Umbilical cord (tissue), 2 donors: ENCODE measurements around the gene ARHGAP26. TPM values are rescaled to one million over a fixed set of nuclear protein-coding genes. Genes with fewer than 3 reads are reported as not detected.
"Not testable (repeated sequence)": the region's sequence is repeated elsewhere in the genome, so short reads cannot be mapped to it uniquely, and the experiment has no call there.

Source experiments
- DNase-seq: peaks from one replicate; pipeline ENCODE4 v3.0.0-alpha.2; 2015; ENCODE audit warnings: low spot score
- total RNA-seq: library from RNA; depleted of rRNA; stranded (reverse); fragments of >200 nt; gene quantifications from one replicate; pipeline ENCODE4 v1.2.3, GENCODE V29; 2014; ENCODE audit warnings: low replicate concordance; ENCODE audit not compliant: insufficient read depth

The ARHGAP26 gene
- total RNA-seq, 1 donor from 2014 or later = 17.3 TPM

DNA sequence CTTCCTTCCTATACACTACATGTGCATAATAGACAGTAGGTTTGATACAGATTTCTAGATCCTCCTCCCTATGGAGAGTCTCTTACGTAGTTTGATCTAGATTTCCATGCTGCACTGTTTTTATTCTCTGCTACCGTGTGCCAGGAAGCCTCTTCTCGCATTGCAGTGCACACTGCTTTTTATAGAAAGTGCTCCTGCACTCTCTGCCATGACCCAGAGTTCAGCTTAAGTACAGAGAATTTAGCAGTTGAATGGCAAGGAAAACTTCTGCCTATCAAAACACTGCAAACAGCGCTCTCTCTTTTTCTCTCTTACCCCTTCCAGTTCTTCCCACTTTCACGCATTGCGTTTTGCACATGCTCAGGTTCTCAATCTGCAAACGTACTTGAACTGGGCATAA lies 187.4 kb downstream of the ARHGAP26 start:
- DNase-seq = peak; percentile 53

DNA sequence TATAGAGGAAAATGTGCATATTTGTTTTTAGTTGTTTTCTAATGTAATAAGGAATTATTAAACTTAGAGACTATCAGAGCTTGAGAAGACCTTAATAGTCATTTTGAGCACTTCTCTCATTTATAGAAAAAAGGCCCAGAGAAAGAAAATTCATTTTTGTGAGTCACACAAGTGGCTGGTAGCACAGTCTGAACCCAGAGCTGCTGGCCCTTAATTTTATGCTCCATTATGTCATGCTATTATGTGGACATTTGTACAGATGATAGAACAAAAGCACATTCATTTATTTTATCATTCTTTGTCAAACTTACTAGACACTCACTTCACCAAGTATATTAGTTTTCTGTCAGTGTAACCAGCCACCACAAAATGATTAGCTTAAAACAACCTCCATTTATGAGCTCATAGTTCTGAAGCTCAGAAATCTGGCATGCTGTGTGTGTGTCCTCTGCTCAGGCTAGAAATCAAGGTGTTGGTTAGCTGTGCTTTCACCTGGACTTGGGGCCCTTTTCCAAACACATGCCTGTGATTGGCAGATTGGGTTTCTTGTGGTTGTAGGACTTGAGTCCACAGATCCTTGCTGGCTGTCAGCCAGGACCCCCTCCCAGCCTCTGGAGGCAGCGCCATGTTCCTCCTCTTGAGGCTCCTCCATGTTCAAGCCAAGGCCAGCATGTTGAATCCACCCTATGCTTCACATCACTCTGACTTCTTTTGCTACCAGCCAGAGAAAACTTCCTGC lies 188.9 kb downstream of the ARHGAP26 start:
- DNase-seq = no peak

DNA sequence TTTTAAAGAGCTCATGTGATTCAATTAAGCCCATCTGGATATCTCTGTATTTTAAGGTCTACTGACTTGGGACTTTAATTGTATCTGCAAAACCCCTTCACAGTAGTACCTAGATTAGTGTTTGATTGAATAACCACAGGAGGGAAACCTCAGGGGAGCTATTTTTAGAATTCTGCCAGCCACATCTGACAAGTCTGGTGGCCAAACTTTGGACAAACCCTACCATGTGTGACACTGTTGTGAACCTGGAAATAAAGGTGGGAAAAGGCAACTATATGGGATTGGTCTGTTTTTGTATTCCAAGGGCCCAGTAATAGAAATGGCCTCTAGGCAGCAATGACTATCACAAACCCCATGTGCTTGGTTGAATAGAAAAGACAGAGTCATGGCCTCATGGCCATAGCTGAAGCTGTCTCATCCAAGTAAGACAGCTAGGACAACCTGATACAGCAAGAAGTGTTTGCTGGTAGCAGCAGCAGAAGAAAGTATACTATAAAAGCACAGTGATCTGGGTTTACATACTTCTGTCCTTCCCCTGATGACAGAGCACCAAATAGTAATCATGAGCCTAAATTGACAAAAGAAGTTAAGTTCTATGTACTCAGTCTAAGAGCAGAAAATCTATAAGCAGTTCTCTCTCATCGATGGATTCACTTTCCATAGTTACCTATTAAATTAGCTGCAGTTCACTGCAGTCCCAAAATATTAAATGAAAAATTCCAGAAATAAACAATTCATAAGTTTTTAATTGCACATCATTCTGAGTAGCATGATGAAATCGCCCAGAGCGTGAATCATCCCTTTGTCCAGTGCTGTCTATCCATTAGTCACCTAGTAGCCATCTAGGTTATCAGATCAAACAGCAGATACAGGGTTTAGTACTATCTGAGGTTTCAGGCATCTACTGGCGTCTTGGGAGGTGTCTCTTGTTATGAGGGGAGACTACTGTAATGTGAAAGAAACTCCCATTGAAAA lies 189.8 kb downstream of the ARHGAP26 start:
- DNase-seq = no peak

DNA sequence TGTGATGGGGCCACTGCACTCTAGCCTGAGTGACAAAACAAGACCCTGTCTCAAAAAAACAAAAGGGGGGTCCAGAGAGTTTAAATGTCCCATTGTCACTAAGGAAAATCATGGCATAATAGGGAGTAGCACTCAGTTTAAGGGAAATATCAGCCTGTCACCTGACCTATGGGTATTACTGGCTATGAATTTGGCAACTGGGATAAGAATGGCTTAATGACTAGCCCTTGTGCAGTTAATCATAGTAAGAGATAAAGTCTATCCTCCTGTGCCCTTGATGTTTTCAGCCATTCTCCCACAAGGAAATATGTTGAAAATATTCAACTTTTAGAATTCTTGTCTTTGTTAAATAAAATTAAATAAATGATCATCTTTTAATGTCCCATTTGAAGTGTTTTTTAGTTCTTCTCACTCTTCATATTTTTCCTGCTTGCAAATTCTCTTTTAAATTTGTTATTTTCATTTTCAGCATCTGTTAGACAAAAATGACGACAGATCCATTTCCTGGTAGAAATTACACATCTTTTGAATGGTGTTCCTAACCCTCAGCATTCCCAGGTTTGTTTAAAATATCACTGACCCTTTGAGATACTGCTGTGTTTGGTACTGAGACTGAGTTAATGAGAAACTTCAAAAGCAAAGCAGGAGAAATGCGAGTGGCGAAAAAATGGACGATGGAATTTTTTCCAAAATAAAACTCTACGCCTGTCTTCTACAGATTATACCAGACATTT lies 191.4 kb downstream of the ARHGAP26 start:
- no peak for DNase-seq

DNA sequence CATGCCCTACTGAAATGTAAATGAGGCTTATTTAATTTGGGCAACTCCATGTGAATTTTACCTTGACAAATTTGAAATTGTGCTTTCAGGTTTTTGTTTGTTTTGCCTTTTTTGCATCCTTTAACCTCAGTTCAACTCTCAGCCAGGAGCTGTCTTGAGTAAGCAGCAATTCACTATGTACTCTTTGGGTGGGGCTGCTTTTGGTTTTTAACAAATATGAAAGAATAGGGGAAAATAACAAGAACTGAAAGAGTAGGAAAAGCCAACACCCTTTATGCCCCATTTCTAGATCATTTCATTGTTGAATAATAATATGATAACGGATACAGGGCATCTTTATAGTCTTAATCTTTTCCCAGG lies 192.0 kb downstream of the ARHGAP26 start:
- no peak for DNase-seq

DNA sequence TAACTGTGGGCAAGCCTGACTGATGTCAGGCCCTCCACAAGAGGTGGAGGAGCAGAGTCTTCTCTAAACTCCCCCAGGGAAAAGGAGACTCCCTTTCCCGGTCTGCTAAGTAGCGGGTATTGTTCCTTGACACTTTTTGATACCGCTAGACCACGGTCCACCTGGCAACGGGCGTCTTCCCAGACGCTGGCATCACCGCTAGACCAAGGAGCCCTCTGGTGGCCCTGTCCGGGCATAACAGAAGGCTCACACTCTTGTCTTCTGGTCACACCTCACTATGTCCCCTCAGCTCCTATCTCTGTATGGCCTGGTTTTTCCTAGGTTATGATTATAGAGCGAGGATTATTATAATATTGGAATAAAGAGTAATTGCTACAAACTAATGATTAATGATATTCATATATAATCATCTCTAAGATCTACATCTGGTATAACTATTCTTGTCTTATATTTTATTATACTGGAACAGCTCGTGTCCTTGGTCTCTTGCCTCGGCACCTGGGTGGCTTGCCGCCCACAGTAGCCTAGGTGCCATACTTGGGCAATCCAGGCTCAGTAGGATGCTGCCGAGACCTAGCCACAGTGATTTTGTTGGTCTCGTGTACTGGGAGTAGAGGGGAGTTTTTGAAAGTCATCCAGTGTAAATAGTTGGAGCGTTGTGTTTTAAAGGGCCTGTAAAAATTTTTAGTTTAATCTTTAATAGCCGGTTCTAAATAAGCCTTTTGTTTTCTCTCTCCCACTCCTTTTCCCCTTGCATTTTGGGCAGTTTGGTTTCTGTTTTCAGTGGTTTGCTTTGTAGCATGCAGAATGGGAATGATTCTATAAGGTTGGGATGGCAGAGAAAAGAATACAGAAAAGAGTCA lies 195.3 kb downstream of the ARHGAP26 start:
- not testable (repeated sequence) for DNase-seq

DNA sequence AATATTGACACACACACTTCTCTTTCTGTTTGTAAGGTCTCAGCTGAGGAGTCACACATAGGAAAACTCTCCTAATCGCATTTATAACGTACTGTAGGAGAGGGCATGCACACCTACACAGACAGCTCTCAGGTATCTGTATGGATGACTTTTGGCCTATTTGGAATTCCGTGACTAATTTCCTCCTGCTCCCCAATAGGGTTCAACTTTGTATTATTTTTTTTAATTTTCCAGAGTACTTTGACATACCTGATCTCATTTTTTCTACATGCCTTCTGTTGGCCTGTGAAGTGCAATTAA lies 195.9 kb downstream of the ARHGAP26 start:
- DNase-seq = no peak

DNA sequence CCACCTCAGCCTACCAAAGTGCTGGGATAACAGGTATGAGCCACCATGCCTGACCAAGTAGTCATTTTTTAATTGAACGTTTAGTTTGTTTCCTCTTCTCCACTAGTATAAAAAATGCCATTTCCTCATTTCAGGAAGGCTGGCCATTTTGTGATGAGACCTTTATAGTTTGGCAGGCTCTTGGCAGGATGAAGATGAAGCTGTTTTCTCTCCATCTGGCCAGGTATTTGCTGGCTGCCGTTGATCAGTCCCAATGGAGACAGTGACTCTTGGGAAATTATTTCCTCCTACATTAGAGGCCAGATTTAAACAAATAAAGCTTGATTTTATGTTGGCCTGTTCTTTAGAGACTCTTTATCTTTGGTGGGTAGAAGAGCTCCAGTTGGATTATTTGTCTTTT lies 199.0 kb downstream of the ARHGAP26 start:
- no peak for DNase-seq

DNA sequence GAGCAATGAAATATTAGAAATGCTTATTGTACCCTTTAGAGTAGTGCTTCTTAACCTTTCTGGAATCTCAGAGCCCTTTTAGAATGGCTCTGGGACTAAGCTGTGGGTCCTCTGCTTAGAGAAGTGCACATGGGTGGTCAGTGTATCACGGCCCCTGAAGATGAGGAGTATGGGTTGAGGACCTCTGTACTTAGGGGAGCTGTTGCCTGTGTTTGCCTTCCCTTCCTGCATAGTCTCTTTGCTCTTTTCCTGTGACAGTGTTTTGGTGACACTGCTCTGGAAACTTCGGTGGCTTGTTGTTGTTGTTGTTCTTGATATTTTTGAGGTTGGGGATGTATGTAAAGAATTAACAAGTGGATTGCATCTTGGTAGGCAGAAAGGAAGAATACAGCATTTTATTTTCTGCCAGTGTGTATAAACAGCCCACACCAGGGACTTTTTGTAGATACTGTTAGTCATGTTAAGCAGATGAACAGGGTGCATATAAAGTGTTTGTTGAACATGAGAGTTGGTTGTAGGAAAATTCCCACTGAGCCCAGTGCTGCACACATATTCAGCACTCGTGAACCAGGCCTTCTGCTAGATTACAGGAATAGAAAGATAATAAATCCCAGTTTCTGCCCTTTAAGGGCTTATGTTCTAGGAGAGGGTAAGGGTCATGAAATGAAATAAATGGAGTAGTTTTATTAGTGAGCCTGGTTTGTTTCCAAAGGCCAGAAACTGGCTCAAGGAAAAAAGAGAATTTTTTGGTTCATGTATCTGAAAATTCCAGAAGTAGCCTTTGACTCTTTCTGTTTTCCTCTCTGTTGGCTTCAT lies 199.7 kb downstream of the ARHGAP26 start:
- DNase-seq = peak; percentile 7

DNA sequence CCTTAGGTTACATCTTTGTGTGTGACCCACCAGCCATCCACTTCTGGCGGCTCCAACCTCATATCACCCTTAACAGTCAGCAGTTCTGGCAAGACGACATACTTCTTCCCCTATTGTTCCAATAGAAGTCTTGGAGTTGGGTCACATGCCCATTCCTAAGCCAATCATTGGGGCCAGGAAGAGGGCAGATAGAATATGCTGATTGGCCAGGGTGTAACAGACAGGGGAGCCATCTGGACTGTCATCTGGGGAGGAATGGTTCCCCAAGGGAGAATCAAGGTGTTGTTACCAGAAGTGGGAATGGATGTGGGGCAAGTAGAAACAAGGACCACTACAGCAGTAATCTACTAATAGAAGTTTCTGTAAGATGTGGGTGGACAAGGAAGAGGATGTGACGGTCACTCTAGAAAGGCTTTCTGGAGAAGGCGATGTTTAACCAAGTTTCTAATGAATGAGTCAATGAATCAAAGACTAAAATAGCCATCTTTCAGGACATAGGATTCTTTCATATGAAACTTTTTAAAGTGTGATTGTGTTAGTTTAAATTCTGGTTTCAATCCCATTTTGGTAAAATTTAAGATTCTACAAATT lies 200.4 kb downstream of the ARHGAP26 start:
- DNase-seq = no peak

DNA sequence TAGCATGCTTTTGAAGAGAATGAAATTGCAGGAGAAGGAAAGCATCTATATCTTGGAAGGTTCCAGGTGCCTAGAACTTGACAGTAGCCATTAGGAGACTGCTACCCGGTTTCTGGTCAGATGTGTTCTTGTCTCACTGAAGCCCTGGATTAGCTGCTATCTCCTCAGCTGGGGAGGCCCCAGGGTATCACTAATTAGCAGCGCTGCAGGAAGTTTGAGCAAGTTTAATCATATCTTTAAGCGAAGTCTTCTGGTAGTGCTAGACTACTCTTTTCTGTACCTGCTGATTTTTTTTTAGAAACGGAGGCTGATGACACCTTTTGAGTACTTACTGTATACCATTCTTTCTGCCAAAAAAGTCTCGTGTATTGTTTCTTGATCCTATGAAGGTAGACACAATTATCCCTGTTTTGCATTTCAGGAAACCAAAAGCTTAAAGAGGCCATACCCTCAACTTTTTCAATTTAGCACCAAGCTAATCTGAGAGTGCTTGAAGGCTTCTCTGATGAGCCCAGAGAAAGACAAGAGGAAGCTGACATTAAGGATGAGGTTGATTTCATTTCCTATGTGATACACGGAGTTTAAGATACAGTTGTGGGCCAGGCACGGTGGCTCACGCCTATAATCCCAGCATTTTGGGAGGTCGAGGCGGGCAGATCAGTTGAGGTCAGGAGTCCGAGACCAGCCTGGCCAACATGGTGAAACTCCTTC lies 201.3 kb downstream of the ARHGAP26 start:
- no peak for DNase-seq

DNA sequence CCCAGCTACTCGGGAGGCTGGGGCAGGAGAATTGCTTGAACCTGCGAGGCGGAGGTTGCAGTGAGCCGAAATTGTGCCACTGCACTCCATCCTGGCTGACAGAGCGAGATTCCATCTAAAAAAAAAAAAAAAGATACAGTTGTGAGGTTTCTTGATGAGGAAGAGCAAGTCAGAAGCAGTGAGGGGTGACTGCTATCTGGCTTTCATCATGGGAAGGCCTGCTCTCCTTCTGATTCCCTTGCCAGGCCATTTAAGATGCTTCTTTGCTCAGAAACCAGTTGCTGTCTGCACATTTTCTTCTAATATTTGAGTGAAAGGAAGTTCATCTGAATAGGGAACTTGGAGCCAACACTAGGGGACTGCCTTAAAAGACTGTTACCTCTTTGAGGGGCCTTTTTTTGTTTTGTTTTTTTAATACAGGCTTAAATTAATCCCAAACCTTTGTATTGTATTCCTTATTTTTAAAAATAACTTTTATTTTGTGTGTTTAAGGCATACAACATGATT lies 201.9 kb downstream of the ARHGAP26 start:
- DNase-seq = no peak

DNA sequence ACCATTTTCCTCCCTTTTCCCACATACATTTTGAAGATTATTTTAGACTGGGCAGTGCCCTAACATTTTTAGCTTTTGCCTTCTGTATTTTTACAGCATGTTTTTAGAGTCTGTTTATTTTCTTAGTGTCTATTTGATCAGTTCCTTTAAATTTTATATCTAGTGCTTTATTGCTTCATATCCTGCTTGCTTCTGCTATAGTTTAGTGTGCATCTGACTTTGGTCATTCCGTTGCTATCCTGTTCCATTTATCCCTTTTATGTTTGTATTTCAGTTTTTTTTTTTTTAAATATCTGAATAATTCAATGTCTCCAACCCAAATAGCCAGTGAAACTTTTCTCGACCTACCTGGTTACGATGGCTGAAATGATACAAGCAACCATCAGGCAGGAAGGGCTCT lies 203.8 kb downstream of the ARHGAP26 start:
- no peak for DNase-seq

DNA sequence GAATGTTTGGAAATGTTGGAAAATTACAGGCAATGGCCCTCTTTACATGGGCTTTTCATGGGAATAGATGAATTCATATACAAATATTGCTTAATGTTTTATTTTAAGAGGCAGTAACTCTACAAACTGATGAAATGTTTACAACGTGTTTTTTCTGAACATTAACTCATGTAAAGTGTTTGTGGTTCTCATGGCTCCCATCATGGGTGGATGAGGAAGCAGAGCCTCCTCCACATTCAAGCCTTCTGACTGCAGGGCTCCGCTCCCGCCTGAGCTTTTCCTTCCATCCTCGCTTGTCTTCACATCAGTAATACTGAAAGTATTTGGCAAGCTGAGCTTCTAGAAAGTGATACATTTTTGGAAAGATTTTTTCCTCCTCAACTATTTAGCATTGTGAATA lies 204.2 kb downstream of the ARHGAP26 start:
- no peak for DNase-seq

DNA sequence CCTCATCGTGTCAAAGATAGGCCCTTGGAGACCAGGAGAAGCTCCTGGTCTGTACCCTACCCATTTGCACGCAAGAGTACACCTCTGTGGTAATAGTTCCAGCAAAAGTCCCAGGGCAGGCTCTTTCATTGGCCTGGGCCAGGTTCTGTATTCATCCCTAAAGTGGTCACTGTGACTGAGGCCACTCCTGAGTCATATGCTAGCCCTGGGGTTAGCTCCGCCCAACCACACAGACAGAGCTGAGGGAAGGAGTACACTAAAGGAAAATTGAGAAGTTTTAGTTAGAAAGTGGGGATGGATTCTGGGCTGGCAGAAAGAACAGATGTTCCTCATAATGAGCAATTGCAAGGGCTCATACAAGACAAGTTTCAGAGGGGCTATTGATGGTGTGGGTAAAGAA lies 206.7 kb downstream of the ARHGAP26 start:
- no peak for DNase-seq

DNA sequence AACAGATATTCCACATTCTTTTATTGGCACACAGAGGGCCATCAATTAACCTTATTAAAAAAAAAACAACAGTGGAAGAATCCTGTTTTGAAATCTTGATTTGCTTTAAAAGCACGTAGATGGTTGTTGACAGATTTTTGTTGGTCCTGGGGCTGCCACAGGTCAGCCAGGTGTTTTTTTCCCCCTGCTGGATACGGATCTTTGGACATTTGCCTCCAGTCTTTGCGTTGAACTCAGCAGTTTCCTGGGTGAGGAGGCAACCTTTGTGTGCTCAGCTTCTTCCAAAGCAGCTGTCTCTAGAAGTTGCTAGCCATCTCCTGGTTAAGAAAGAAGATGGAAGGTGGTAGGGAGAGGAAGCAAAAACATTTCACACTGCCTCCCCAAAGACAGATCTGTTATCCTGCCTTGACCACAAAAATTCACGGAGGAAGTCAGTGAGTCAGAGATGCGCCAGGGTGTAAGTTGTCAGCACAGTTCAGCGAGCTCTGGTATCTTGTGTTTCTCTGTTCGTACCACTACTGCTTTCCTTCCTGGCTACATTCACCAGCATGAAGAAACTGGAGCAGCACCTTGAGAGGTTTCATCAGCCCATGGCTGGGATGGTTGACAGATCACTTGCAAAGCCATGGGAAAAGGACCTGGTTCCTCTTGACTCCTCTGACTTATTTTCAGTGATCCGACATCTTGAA lies 207.3 kb downstream of the ARHGAP26 start:
- DNase-seq = no peak

DNA sequence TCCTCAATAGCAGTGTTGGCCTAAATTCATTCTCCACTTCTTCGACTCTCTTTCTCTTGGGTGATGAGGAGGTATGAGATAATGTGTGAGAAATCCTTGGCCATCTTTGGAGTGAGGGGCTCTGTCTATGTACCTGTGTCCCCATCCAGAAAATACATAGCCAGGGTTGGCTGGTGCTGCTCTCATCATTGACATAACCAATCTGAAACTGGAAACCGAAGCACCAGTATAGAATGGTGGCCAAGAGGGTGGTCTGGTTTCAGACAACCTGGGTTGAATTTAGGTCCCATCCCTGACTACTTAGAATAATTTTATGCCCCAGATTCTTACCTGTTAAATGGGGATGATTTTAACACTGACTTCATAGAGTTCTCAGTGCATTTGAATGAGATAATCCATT lies 208.1 kb downstream of the ARHGAP26 start:
- no peak for DNase-seq

DNA sequence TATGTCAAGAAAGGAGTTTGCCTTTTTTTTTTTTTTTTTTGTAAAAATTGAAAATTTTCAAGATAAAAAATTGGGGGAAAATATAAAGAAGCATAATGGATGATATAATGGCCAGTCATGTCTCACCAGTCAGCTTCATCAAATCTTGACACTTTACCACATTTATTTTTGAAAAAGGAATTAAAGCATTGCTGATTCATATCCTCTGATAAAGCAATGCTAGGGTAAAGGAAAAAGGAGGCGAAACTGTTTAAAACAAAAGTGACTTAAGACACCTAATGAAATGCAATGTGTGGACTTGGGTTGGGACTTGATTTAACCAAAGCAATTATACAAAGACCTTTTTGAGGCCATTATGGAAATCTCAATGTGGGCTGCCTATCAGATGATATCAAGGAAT lies 208.5 kb downstream of the ARHGAP26 start:
- DNase-seq = no peak

DNA sequence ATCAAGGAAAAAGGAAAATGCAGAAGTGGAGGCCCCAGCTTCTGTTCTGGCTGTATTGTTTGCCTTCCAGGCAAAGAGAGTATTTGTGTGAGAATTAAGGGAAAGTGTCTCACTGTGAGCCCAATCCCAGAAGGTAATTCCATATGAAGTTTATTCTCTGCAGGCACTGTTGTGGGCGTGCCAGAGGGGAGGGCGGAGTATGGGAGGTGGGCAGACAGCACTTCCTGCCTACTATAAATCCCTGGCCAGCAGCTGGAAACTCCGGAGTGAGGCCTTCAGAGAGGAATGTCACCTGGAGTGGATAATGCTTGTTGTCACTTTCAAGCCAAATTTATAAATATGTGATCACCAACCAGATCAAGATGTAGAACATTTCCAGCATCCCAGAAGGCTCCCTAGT lies 209.5 kb downstream of the ARHGAP26 start:
- no peak for DNase-seq
